Measurements from ENCODE around the gene TBXAS1. TPM values are rescaled to one million over a fixed set of nuclear protein-coding genes. Genes with fewer than 3 reads are reported as not detected.

TBXAS1 gene
- total and polyA plus RNA-seq, 2 donors (not counting 3 experiments of a cell fraction or from before 2014, with no cell fraction given) = 2.1 to 4.3 TPM

GRCh38 chr7:139883814-139884213 lies 54.8 kb downstream of the TBXAS1 start:
- H2AFZ ChIP-seq (ENCODE audit: low read depth, low read length) = no peak overlapping the region
- POLR2A ChIA-PET = no interaction called here
- H3K4me1 ChIP-seq (ENCODE audit: control insufficient read depth, extremely low read depth, insufficient read depth, low read length) = no peaks in the 10 kb centered on the region
- no peak overlapping the region for H3K9ac ChIP-seq (replicated peaks; ENCODE audit: extremely low read depth, insufficient read depth, low read length)
- BruUV-seq (replicated peaks) = no TSS peak
- no peaks in the 10 kb centered on the region for H3K36me3 ChIP-seq (ENCODE audit: control insufficient read depth in 2 of 2, extremely low read depth in 1 of 2, insufficient read depth in 2 of 2, low read length in 2 of 2)
- H3K79me2 ChIP-seq (ENCODE audit: control insufficient read depth, insufficient read depth, low read length) = no peaks in the 10 kb centered on the region
- no peak for FAIRE-seq
- H3K4me3 ChIP-seq (replicated peaks in 1 of 3; ENCODE audit: insufficient read depth in 1 of 3, low read depth in 1 of 3, low read length in 3 of 3) = no peak overlapping the region
- dilution Hi-C loops (cut with MboI; ENCODE audit: extremely low pct_ligation_motif_present, low sequenced_read_pairs) = no loop called here
- intact Hi-C loops (cut with micrococcal nuclease) = no loop called here
- TF ChIP-seq MAX (IDR thresholded peaks at IDR 0.05; ENCODE audit: insufficient read depth, insufficient read length) (no peak), JUN (IDR thresholded peaks at IDR 0.05; ENCODE audit: borderline replicate concordance, insufficient read depth, insufficient read length, low read depth) (no peak), MYC (IDR thresholded peaks at IDR 0.05; ENCODE audit: low read depth, low read length) (no peak), CTCF (IDR thresholded peaks at IDR 0.05; ENCODE audit: extremely low read depth in 1 of 2, insufficient read depth in 1 of 2, low read depth in 1 of 2, low read length in 2 of 2) (no peak), EZH2 (IDR thresholded peaks at IDR 0.05; ENCODE audit: borderline replicate concordance, low read depth, low read length, severe bottlenecking) (no peak), POLR2AphosphoS5 (IDR thresholded peaks at IDR 0.05; ENCODE audit: insufficient read depth, low read depth, low read length) (no peak), FOS (IDR thresholded peaks at IDR 0.05; ENCODE audit: borderline replicate concordance, insufficient read depth, low read length) (no peak), POLR2A (IDR thresholded peaks at IDR 0.05; ENCODE audit: low read depth, low read length) (no peak), GATA2 (IDR thresholded peaks at IDR 0.05; ENCODE audit: insufficient read depth, insufficient read length, low read depth, low read length) (no peak)
- H3K9me1 ChIP-seq (replicated peaks; ENCODE audit: control insufficient read depth, extremely low read depth, insufficient read depth, low read length) = no peaks in the 10 kb centered on the region
- no peaks in the 10 kb centered on the region for H3K9me3 ChIP-seq (replicated peaks; ENCODE audit: control insufficient read depth, insufficient read depth, low read length)
- no peak overlapping the region for H3K27ac ChIP-seq (ENCODE audit: insufficient read depth, low read depth, low read length)
- no peaks in the 10 kb centered on the region for H4K20me1 ChIP-seq (replicated peaks; ENCODE audit: control insufficient read depth, extremely low read depth, insufficient read depth, low read length)
- CTCF ChIA-PET = interaction anchor here (1.1 kb wide), 1 partner anchor 60 kb away, joined by 3 read pairs; no protein-coding TSS in a partner anchor
- no peak for DNase-seq (ENCODE audit: low read depth, low spot score)
- H3K27me3 ChIP-seq (ENCODE audit: control insufficient read depth in 2 of 2, insufficient read depth in 2 of 2, low read length in 2 of 2) = no peaks in the 10 kb centered on the region
- H3K4me2 ChIP-seq (ENCODE audit: insufficient read depth, low read length) = no peak overlapping the region
